RWPE1 (cell line): ENCODE results near the gene DNAH9.

ENCODE experiments used
- CTCF ChIA-PET: fragments of 350-600 bp; sonication (Branson Sonifier 250); formaldehyde crosslinking; extraction: SDS; loops from one replicate; lab custom pipeline; 2021; lab: Yijun Ruan, JAX
- POLR2A ChIA-PET: fragments of 400-600 bp; formaldehyde crosslinking; extraction: SDS; loops from one replicate; lab custom pipeline; 2020; ENCODE audit warnings: antibody characterized with exemption; ENCODE audit not compliant: low non-redundant PET; lab: Yijun Ruan, JAX
- DNase-seq: peaks from one replicate; pipeline ENCODE4 v3.0.0; 2012; ENCODE audit warnings: low spot score
- H3K27ac ChIP-seq: fragments of 450-650 bp; 2 replicates; pipeline ENCODE4 v1.5.1; 2017
- CTCF ChIP-seq: fragments of 450-650 bp; conservative IDR thresholded peaks from 2 replicates; pipeline ENCODE4 v1.5.1; 2017; ENCODE audit warnings: low read depth, mild to moderate bottlenecking

DNAH9 gene

DNA sequence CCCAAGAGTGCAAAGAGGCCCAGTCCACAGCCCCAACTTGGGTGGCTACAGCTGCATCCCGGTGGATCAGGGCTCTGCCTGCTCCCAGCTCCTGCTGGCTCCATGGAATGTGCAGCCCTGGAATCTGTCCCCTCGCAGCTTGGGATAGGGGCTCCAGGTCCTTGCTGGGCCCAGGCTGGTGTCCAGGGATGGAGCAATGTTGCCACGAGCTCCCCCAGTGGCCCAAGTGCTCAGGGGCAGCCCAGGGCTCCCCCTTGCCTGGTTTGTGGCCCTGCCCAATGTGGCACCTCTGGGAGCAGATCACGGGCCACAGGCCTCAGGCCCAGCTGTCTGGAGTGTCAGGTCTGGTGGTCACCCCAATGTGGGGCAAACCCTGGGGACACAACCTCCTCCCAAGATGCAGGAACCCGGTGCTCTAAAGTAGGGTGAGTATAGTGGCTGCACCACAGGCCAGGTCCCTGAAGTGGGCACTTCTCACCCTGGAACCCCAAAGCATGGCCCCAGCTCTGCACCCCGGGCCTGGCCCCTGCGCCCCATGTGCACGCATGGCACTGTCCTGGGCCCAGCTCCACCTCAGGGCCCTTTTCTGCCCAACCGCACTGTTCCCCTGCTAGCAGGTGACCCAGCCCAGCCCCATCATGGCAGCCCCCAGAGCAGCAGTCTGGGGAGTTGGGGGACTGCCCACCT, 14.8 kb upstream of the DNAH9 start:
- TF ChIP-seq CTCF = no peak
- DNase-seq = no peak
- POLR2A ChIA-PET = no interaction called here
- CTCF ChIA-PET = no interaction called here
- H3K27ac ChIP-seq = no peak overlapping the region

DNA sequence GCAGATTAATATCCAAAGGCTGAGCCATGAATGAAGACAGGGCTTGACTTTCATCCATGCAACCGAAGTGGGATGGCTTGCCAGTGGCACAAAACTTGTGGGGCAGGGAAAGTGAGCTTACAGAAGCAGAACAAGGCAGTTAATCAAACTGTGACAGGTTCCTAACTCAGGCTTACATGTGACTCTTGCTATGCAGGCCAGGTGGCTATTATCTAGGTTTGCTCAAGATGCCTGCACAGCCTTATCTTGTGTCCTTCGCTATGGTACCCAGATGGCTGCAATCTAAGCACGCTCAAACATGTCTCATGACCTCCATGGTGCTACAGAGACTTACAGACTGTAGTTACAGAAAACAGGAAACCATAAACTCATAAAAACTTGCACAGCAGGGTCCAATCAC, 8.6 kb upstream of the DNAH9 start:
- POLR2A ChIA-PET = no interaction called here
- CTCF ChIA-PET = no interaction called here
- DNase-seq = no peak
- no peak for TF ChIP-seq CTCF
- H3K27ac ChIP-seq = no peak overlapping the region

GRCh38 chr17:11601661-11602060, 3.4 kb downstream of the DNAH9 start:
- POLR2A ChIA-PET = no interaction called here
- no peak for TF ChIP-seq CTCF
- CTCF ChIA-PET = interaction anchor here (0.6 kb wide), 1 partner anchor 595 kb away, joined by 3 read pairs; no protein-coding TSS in a partner anchor
- DNase-seq = no peak
- H3K27ac ChIP-seq = no peak overlapping the region

DNA sequence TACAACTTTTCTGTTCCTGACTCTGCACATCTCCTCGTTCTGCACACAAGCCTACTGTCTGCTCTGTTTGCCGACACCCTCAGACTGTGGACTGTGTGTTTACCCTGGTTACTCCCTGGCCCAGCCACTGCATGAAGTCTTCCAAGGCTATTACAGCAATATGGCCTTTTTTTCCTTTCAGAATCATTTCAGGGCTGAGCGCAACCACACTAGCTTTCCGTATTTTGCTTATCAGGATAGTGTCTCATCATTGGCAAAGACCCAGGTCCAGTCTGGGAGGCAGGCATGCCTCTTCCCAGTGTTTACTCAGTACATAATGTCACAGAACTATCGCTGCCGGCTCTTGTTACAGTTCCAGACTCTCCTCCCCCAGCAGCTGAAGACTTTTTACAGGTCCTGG, 10.1 kb downstream of the DNAH9 start:
- no peak overlapping the region for H3K27ac ChIP-seq
- no peak for DNase-seq
- ChIA-PET CTCF (no interaction called here), POLR2A (no interaction called here)
- TF ChIP-seq CTCF = no peak

DNA sequence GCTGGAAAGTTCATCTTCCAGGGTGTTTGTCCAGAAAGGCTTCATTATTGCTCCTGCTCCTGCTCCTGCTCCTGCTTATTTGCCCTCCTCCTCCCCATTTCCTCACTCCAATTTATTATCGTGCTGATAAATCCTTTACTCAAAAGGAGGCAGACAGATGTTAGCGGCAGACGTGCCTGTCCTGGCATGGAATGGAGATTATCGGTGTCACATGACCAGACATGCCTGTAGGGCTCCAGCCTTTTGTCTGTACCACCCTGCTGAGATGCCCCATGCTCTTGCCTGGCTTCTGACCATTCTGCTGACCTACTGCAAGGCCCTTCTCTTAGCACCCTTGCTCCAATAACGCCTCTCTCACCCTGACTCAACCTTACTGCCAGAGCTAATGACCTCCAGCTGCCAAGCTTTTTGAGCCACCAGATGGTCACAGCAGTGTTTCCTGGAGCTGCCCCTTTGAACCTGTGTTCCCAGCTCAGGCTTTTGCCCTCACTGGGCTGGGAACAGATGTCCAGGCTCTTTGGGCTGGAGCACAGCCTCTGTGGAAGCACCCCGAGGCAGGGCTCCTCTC, 12.8 kb downstream of the DNAH9 start:
- TF ChIP-seq CTCF = no peak
- no peak overlapping the region for H3K27ac ChIP-seq
- no peak for DNase-seq
- POLR2A ChIA-PET = no interaction called here
- CTCF ChIA-PET = no interaction called here

GRCh38 chr17:11612956-11613355, 14.7 kb downstream of the DNAH9 start:
- TF ChIP-seq CTCF = no peak
- H3K27ac ChIP-seq = no peak overlapping the region
- CTCF ChIA-PET = no interaction called here
- POLR2A ChIA-PET = no interaction called here
- DNase-seq = no peak
